C4-2B (cell line): Measurements from ENCODE around the gene ACVR1B.

ENCODE experiments used
- H3K27ac ChIP-seq: fragments of 450-650 bp; 2 replicates; pipeline ENCODE4 v1.5.1; 2017
- ZFX ChIP-seq: fragments of 450-650 bp; IDR thresholded peaks from 2 replicates; pipeline ENCODE4 v1.6.1; 2017
- TF ChIP-seq, protein P1 (sequence below): fragments of 450-650 bp; conservative IDR thresholded peaks from 2 replicates; pipeline ENCODE4 v1.5.1; 2017; ENCODE audit warnings: mild to moderate bottlenecking

Gene ACVR1B

DNA sequence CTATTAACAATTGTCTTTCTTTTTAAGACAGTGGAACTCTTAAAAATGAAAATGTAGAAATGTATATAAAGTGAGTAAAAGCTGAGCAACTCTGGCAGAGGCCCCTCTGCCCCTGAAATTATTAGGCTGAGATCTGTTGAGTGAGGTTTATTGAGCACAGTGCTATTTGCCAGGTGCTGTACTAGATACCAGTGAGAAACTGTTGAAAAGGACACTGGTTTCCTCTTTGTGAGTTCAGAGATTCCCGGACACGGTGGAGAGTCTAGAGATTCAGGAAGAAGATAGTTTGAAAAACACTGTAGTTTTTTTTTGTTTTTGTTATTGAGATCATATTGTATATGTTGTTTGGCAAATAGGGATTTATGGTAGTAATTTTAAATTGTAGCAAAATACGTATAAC, 11.2 kb downstream of the ACVR1B start:
- no peak for TF ChIP-seq ZFX
- TF ChIP-seq, protein P1, sequence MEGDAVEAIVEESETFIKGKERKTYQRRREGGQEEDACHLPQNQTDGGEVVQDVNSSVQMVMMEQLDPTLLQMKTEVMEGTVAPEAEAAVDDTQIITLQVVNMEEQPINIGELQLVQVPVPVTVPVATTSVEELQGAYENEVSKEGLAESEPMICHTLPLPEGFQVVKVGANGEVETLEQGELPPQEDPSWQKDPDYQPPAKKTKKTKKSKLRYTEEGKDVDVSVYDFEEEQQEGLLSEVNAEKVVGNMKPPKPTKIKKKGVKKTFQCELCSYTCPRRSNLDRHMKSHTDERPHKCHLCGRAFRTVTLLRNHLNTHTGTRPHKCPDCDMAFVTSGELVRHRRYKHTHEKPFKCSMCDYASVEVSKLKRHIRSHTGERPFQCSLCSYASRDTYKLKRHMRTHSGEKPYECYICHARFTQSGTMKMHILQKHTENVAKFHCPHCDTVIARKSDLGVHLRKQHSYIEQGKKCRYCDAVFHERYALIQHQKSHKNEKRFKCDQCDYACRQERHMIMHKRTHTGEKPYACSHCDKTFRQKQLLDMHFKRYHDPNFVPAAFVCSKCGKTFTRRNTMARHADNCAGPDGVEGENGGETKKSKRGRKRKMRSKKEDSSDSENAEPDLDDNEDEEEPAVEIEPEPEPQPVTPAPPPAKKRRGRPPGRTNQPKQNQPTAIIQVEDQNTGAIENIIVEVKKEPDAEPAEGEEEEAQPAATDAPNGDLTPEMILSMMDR = no peak
- H3K27ac ChIP-seq = no peak overlapping the region

DNA sequence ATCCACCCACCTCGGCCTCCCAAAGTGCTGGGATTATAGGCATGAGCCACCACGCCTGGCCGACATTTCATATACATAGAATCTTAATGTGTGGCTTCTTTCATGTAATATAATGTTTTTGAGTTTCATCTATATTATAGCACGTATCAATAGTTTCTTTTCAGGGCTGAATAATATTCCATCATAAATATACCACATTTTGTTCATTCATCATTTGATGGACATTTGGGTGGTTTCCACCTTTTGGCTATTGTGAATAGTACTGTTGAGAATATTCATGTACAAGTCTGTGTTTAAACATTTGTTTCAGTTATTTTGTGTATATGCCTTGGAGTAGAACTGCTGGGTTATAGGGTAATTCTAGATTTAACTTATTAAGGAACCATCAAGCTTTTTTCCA, 12.0 kb downstream of the ACVR1B start:
- TF ChIP-seq ZFX = no peak
- TF ChIP-seq, protein P1 = no peak
- H3K27ac ChIP-seq = no peak overlapping the region

DNA sequence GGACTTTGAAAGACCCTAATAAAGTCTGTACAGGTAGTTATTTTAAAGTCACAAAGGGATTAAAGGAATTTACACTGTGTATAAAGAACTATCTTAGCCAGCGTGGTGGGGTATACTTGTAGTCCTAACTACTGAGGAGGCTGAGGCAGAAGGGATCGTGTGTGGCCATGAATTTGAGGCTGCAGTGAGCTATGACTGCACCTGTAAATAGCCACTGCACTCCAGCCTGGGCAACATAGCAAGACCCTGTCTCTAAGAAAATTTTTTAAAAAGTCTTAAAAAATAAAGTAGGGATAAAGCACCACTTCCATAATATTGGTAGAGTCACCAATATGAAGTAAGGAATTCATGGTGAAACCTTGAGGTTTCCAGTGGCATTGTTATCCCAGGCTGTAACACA, 18.1 kb downstream of the ACVR1B start:
- no peak overlapping the region for H3K27ac ChIP-seq
- TF ChIP-seq, protein P1 = no peak
- no peak for TF ChIP-seq ZFX

DNA sequence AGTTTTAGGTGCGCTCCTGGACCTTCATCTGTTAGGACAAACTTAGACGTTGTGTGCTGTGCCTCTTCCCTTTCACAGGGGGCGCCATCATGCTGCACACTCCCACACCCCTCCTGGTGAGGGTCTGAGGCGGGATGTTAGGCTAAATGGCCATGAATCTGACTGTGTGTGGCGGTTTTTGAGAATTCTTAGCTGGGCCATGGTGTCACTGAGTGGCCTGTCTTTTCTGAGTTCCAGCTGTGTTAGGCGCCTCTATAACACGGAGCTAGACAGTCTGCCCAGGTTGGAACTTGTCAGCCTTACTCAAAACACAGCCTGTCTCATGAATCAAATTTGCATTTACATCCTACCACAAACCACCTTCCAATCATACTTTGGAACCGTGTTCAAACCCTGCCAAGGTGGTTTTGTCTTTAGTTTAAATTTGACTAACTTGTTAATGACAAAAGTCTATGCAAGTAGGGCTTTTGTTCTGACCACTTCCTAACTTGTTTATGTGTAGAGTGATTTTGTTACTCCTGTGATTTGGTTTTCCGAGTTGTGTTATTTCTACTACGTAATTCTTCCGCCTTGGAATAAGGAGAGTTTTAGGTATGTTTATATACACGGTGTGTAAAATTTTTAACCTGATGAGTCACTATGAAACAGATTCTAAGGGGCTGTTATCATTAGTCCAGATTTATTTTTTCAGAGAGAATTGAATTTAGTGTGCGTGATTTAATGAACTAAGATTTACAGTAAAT, 19.6 kb downstream of the ACVR1B start:
- TF ChIP-seq ZFX = no peak
- TF ChIP-seq, protein P1 = peak; percentile 56

DNA sequence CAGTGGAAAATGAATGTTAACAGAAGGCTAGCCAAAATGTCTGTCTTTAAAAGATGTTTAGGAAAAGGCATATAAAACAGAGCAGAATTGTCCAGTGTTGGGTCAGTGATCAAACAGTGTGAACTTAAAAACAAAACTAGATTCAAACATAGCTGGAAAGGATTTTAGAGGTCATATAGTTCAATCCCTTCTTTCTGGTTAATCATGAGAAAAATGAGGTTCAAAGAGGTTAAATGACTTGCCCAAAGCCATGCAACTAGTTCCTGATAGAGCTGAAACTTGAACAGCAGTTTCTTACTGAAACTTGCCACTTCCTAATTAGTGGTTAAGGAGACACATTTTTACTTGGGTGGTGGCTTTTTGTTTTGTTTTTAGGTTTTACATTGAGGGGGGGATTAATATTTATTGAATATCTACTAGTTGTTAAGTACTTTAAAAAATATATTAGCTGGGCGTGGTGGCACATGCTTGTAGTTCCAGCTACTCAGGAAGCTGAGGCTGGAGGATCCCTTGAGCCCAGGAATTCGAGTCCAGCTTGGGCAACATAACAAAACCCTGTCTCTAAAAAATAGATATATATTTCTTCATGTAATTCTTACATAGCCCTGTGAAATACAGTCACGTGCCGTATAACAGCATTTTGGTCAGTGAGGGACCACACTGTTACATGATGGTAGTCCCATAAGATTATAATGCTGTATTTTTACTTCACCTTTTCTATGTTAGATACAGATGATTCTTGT, 20.4 kb downstream of the ACVR1B start:
- H3K27ac ChIP-seq = no peak overlapping the region
- TF ChIP-seq ZFX = no peak
- TF ChIP-seq, protein P1 = no peak

More for the DNA sequence above, 19.6 kb downstream of the ACVR1B start:
- no peak overlapping the region for H3K27ac ChIP-seq

DNA sequence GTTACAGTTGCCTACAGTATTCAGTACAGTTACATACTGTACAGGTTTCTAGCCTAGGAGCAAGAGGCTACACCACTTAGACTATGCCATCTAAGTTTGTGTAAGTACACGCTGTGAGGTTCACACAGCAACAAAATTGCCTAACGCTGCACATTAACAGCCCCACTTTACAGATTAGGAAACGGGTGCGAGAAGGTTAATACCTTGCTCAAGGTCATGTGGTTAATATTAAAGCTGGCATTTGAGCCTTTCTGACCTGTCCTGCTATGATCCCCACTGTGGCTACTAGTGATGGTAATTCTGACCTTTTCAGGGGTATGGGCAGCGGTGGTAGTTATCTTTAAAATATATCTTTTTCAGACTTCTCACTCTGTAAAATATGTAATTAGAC, 20.9 kb downstream of the ACVR1B start:
- TF ChIP-seq, protein P1 = no peak
- no peak for TF ChIP-seq ZFX
- H3K27ac ChIP-seq = no peak overlapping the region

DNA sequence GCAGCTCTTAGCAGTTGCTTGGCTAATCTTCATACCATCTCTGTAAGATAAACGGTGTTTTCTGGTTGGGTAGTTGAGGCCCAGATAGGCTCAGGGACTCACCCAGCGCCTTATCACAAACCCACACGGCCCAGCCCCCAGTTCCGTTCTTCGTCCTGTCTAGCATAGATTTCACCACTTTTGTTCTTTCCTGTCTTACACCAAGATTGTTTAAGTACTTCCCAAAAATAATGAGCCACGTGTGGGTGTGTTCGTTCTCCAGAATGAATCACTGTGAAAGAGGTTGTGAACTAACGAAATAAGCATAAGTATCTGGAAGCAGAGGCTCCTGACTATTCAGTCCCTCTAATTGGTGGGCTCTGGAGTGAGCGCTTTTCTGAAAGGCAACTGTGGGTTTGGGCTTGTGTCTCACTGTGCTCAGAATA, 21.4 kb downstream of the ACVR1B start:
- TF ChIP-seq, protein P1 = no peak
- TF ChIP-seq ZFX = no peak
- no peak overlapping the region for H3K27ac ChIP-seq
